Gastrocnemius medialis (tissue), 4 donors: ENCODE measurements around the gene MICALL2. TPM values are rescaled to one million over a fixed set of nuclear protein-coding genes. Genes with fewer than 3 reads are reported as not detected.
A peak's percentile ranks its signal among the peaks of the same experiment; 100 is the strongest.

Source experiments
- ATAC-seq, 2 donors: fragments of 150-250 bp; one replicate each; pipeline ENCODE4 v1.9.1; 2016
- DNase-seq, 2 donors: peaks; one replicate each; pipeline ENCODE4 v3.0.0-alpha.2; 2019
- H3K27ac ChIP-seq, 4 donors: fragments of 200-600 bp; sonication (generic); 1 replicate in 1 of 4; 2 replicates in 3 of 4; pipeline ENCODE4 v1.5.1; 2016 to 2018; ENCODE audit warnings: mild to moderate bottlenecking in 2 of 4, moderate library complexity in 1 of 4
- H3K27me3 ChIP-seq, 3 donors: fragments of 200-600 bp; sonication (generic) in 2 of 3; 1 replicate in 1 of 3; 2 replicates in 2 of 3; pipeline versions ENCODE4 v1.5.1 to v1.6.0; 2016 to 2019; ENCODE audit warnings: mild to moderate bottlenecking in 1 of 3, moderate library complexity in 1 of 3
- H3K36me3 ChIP-seq, 2 donors: fragments of 200-600 bp; sonication (generic) in 1 of 2; one replicate each; pipeline ENCODE4 v1.5.1; 2017 to 2018
- H3K4me1 ChIP-seq, 2 donors: fragments of 200-600 bp; sonication (generic) in 1 of 2; one replicate each; pipeline ENCODE4 v1.5.1; 2016 to 2017; ENCODE audit warnings: mild to moderate bottlenecking in 2 of 2
- H3K4me3 ChIP-seq, 4 donors: fragments of 200-600 bp; sonication (generic) in 3 of 4; 1 replicate in 1 of 4; 2 replicates in 3 of 4; pipeline ENCODE4 v1.5.1; 2016 to 2019; ENCODE audit warnings: mild to moderate bottlenecking in 2 of 4
- H3K9me3 ChIP-seq, 3 donors: fragments of 200-600 bp; sonication (generic) in 2 of 3; 1 replicate in 1 of 3; 2 replicates in 2 of 3; pipeline ENCODE4 v1.5.1; 2016 to 2019
- POLR2A ChIP-seq, 2 donors: fragments of 450-650 bp; IDR thresholded peaks; one replicate each; pipeline ENCODE4 v1.6.1; 2017; ENCODE audit warnings: antibody characterized with exemption in 2 of 2, mild to moderate bottlenecking in 2 of 2, moderate library complexity in 2 of 2
- in situ Hi-C, 4 donors: fragments of 200-750 bp; cut with MboI; loops; one replicate each; pipeline versions ENCODE4 v1.15.0 to v1.8.0; 2017; ENCODE audit warnings: low sequenced_read_pairs in 4 of 4
- intact Hi-C: fragments of 100-400 bp; cut with DNase I; formaldehyde crosslinking; loops from one replicate; pipeline ENCODE4 v1.15.1; 2023; ENCODE audit warnings: low total_unique reads
- total RNA-seq, 4 donors: library from RNA; depleted of rRNA; stranded (reverse); fragments of >200 nt; gene quantifications; one replicate each; pipeline versions ENCODE4 v1.1.0 to v1.2.3, GENCODE V29; 2016
- TF ChIP-seq, protein P1 (sequence below), 5 experiments: fragments of 450-650 bp in 3 of 5; fragments of 200-600 bp in 2 of 5; sonication (generic) in 2 of 5; IDR thresholded peaks in 4 of 5; conservative IDR thresholded peaks in 1 of 5; 1 replicate in 4 of 5; 2 replicates in 1 of 5; pipeline ENCODE4 v1.5.1; 2016 to 2019; ENCODE audit warnings: antibody characterized with exemption in 5 of 5, mild to moderate bottlenecking in 3 of 5, moderate library complexity in 3 of 5

The MICALL2 gene
- total RNA-seq, 4 donors from 2014 or later, result 1.6 to 4.8 (median 2.4) TPM

DNA sequence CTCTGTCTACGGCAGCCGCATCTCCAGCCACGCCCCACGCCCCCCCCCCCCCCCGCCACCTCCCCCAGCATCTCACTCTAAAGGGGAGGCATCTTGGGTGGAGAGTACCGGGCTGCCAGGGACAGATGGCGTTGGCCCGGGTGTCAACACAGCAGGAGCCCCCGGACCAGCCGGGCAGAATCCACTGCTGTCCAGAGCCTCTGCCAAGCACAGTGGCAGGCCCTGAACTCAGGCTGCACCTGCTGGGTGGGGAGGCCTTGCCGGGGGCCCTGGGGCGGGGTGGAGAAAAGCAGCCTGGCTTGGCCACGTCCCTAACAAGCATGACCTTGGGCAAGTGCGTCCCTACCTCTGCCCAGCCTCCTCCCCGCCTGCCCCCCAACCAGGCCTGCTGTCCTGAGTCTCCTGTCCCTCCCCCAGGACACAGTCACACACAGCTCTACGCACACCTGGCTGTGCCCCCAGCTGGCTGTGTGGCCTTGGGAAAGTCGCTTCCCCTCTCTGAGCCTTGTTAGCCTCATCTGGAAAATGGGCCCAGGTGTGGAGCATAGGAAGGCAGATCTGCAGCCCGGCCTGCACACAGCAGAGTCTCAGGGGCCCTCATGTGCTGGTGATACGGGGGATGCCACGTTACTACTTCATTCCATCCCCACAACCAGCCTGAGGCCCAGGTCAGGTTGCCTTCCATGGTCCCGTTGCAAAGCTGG, 45.2 kb downstream of the MICALL2 start:
- intact Hi-C loops, result loop anchor here (2.0 kb wide), 1 partner anchor 219 kb away; no protein-coding TSS in a partner anchor

DNA sequence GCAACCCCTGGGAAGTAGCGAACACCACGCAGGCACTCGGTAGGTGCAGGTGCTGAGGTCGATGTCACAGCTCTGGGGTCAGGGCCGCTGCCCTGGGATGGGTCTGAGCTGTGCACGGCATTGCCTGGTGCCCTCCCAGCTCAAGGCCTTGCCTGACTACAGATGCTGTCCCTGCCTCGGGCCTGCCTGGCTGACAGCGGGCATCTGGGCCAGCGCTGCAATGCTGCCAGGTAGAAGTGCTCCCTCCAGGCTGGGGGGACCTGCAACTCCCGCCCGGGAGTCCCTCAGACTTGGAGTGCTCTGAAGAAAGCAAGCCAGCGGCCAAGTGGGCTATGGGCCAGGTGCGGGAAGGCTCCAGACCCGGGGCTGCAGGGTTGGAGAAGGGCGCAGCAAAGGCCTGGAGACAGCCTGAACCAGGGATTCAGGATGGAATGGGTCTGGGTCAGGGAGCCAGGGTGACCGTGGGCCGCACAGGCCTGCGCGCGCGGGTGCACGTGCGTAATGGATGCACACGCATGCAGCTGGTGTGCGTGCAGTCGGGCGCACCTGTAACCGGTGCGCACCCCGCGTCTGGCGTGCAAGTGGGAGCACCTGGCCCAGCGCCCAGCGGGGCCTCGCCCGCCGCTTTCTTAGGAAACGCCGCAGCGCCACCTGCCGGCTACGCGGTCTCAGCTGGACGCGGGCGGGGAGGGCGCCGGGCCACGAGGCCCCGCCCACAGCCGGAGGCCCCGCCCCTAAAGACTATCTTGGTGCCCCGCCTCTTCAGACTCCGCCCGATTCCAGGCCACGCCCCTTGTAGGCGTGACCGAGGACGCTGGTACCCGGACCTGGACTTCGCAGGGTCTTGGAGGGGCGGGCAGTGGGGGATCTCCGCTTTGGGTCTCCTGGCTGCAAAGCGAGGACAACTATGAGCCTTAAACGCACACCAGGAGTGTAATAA, 46.7 kb downstream of the MICALL2 start:
- in situ Hi-C loops, result no loop called here
- no peaks in the 10 kb centered on the region for H3K9me3 ChIP-seq
- intact Hi-C loops, result loop anchor here (2.0 kb wide), 1 partner anchor 218 kb away; no protein-coding TSS in a partner anchor
- DNase-seq (peak; percentile 9 to 59), ATAC-seq (peak; percentile 55 to 93)
- no peak for TF ChIP-seq POLR2A (IDR thresholded peaks at IDR 0.05)
- TF ChIP-seq, protein P1, sequence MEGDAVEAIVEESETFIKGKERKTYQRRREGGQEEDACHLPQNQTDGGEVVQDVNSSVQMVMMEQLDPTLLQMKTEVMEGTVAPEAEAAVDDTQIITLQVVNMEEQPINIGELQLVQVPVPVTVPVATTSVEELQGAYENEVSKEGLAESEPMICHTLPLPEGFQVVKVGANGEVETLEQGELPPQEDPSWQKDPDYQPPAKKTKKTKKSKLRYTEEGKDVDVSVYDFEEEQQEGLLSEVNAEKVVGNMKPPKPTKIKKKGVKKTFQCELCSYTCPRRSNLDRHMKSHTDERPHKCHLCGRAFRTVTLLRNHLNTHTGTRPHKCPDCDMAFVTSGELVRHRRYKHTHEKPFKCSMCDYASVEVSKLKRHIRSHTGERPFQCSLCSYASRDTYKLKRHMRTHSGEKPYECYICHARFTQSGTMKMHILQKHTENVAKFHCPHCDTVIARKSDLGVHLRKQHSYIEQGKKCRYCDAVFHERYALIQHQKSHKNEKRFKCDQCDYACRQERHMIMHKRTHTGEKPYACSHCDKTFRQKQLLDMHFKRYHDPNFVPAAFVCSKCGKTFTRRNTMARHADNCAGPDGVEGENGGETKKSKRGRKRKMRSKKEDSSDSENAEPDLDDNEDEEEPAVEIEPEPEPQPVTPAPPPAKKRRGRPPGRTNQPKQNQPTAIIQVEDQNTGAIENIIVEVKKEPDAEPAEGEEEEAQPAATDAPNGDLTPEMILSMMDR (IDR thresholded peaks at IDR 0.05 in 4 of 5, conservative IDR thresholded peaks at IDR 0.05 in 1 of 5), result peak; percentile 38 to 75 (median 59)
- H3K27ac ChIP-seq, result no peak overlapping the region
- no peak overlapping the region for H3K4me3 ChIP-seq
- peaks cover 28 to 56% (median 37%) of the 10 kb centered on the region in 3 donors for H3K27me3 ChIP-seq
- no peaks in the 10 kb centered on the region for H3K36me3 ChIP-seq
- H3K4me1 ChIP-seq, result no peaks in the 10 kb centered on the region

More for the DNA sequence above, 45.2 kb downstream of the MICALL2 start:
- Histone ChIP-seq H3K27me3 (peaks cover 22 to 48% (median 23%) of the 10 kb centered on the region in 3 donors), H3K27ac (no peak overlapping the region), H3K36me3 (no peaks in the 10 kb centered on the region), H3K4me1 (no peaks in the 10 kb centered on the region), H3K9me3 (no peaks in the 10 kb centered on the region), H3K4me3 (no peak overlapping the region)
- TF ChIP-seq, protein P1 (IDR thresholded peaks at IDR 0.05 in 4 of 5, conservative IDR thresholded peaks at IDR 0.05 in 1 of 5), result no peak
- no peak for TF ChIP-seq POLR2A (IDR thresholded peaks at IDR 0.05)
- DNase-seq, result no peak
- in situ Hi-C loops, result no loop called here
- ATAC-seq, result no peak

DNA sequence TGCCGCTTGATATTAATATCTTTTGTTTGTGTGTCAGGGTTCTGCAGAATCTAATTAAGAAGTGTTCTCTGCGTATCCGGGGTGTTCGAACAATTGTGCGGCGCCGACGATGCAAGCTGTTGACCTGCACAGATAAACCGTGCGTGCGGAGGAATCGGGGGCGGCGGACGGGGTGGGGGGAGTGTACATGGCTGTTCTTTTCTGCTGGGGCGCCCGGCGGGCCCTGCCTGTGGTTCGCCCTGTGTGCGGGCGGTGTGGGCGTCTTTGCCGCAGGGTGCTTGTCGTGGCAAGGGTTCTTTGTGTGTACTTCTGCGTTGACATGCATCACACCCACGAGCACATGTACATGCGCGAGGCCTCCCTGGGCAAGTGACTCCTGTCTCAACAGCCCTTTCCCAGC, 47.9 kb downstream of the MICALL2 start:
- Histone ChIP-seq H3K4me3 (no peak overlapping the region), H3K27me3 (peaks cover 32 to 66% (median 34%) of the 10 kb centered on the region in 3 donors), H3K27ac (no peak overlapping the region), H3K4me1 (no peaks in the 10 kb centered on the region), H3K9me3 (no peaks in the 10 kb centered on the region), H3K36me3 (no peaks in the 10 kb centered on the region)
- in situ Hi-C loops (no loop called here), intact Hi-C loops (no loop called here)
- TF ChIP-seq, protein P1 (IDR thresholded peaks at IDR 0.05 in 4 of 5, conservative IDR thresholded peaks at IDR 0.05 in 1 of 5), result no peak
- TF ChIP-seq POLR2A (IDR thresholded peaks at IDR 0.05), result no peak
- DNase-seq (no peak), ATAC-seq (no peak)

DNA sequence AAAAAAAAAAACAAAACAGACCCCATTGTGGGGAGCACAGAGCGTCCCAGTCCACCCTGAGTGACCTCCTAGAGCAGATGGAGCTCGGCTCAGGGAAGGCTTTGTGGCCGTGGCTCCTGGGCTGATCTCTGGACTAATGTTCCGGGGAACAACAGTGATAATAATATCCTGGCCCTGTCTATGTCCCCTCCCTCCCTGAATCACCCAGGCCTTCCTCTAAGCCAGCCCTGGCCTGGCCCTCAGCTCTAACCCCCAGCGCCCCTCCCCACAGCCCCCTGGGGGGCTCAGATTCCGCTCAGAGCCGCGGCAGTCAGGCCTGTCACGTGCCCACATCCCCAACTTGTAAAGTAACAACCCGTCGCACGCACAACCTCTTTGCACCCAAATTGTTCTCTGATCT, 48.3 kb downstream of the MICALL2 start:
- no peak overlapping the region for H3K4me3 ChIP-seq
- no peaks in the 10 kb centered on the region for H3K9me3 ChIP-seq
- H3K27ac ChIP-seq, result no peak overlapping the region
- no peak for DNase-seq
- in situ Hi-C loops, result no loop called here
- no peaks in the 10 kb centered on the region for H3K36me3 ChIP-seq
- H3K27me3 ChIP-seq, result peaks cover 36 to 70% (median 38%) of the 10 kb centered on the region in 3 donors
- TF ChIP-seq, protein P1 (IDR thresholded peaks at IDR 0.05 in 4 of 5, conservative IDR thresholded peaks at IDR 0.05 in 1 of 5), result no peak
- no peak for TF ChIP-seq POLR2A (IDR thresholded peaks at IDR 0.05)
- ATAC-seq, result no peak
- intact Hi-C loops, result no loop called here
- H3K4me1 ChIP-seq, result no peaks in the 10 kb centered on the region
